ENCODE results near the gene PSAT1. TPM values are rescaled to one million over a fixed set of nuclear protein-coding genes. Genes with fewer than 3 reads are reported as not detected.

PSAT1 gene
- total RNA-seq, 1 experiment from 2014 or later, result 226 TPM

- no peak for TF ChIP-seq ZFX (IDR thresholded peaks at IDR 0.05)
- TF ChIP-seq POLR2AphosphoS5 (IDR thresholded peaks at IDR 0.05; ENCODE audit: low read depth, low read length), result no peak
- TF ChIP-seq SP1 (IDR thresholded peaks at IDR 0.05; ENCODE audit: low read depth), result no peak
- no peak for TF ChIP-seq REST (IDR thresholded peaks at IDR 0.05; ENCODE audit: low read depth)
- no peak for TF ChIP-seq EGR1 (IDR thresholded peaks at IDR 0.05; ENCODE audit: low read depth)
- no peak for TF ChIP-seq ATF3 (IDR thresholded peaks at IDR 0.05)
- TF ChIP-seq FOSL1 (IDR thresholded peaks at IDR 0.05; ENCODE audit: low read depth), result no peak
- no peak for TF ChIP-seq TCF7L2 (IDR thresholded peaks at IDR 0.05; ENCODE audit: borderline replicate concordance, extremely low read depth, insufficient read depth, insufficient read length)
- TF ChIP-seq SIN3A (IDR thresholded peaks at IDR 0.05; ENCODE audit: low read depth), result no peak
- no peak for TF ChIP-seq CBX3 (IDR thresholded peaks at IDR 0.05; ENCODE audit: low read depth)
These were observed 74.1 kb downstream of the PSAT1 start (continued) for GRCh38 chr9:78370991-78371390.

- RAD21 ChIA-PET (ENCODE audit: low non-redundant PET in 1 of 2, low total read pairs in 2 of 2, uncharacterized antibody in 2 of 2, unreplicated experiment in 2 of 2), result no interaction called here
- peaks cover 15% of the 10 kb centered on the region for H3K27me3 ChIP-seq (ENCODE audit: insufficient read depth, low read length)
- no peak overlapping the region for H3K9ac ChIP-seq (ENCODE audit: low read length)
- POLR2A ChIA-PET, result no interaction called here
- H3K36me3 ChIP-seq (ENCODE audit: control insufficient read depth in 1 of 2, insufficient read depth in 2 of 2, low read length in 2 of 2), result no peaks in the 10 kb centered on the region
- H3K9me3 ChIP-seq (ENCODE audit: control insufficient read depth in 1 of 2, insufficient read depth in 1 of 2, low read depth in 1 of 2, low read length in 2 of 2), result no peaks in the 10 kb centered on the region
- H3K79me2 ChIP-seq (ENCODE audit: insufficient read depth, low read length), result no peaks in the 10 kb centered on the region
- ATAC-seq (no peak), DNase-seq (ENCODE audit: low read depth, low spot score) (no peak)
- H3K27ac ChIP-seq (ENCODE audit: low read depth, low read length), result no peak overlapping the region
- no peak for TF ChIP-seq SIN3A (IDR thresholded peaks at IDR 0.05; ENCODE audit: low read depth)
- no peak for TF ChIP-seq RAD21 (IDR thresholded peaks at IDR 0.05; ENCODE audit: low read depth)
- TF ChIP-seq TCF7L2 (IDR thresholded peaks at IDR 0.05; ENCODE audit: borderline replicate concordance, extremely low read depth, insufficient read depth, insufficient read length), result no peak
- no peak for TF ChIP-seq SRF (IDR thresholded peaks at IDR 0.05; ENCODE audit: low read depth)
- no peak for TF ChIP-seq POLR2A (IDR thresholded peaks at IDR 0.05; ENCODE audit: borderline replicate concordance, extremely low read depth, insufficient read depth, insufficient read length)
- no peak for TF ChIP-seq REST (IDR thresholded peaks at IDR 0.05; ENCODE audit: low read depth)
- no peak for TF ChIP-seq CBX3 (IDR thresholded peaks at IDR 0.05; ENCODE audit: low read depth)
- TF ChIP-seq ZFX (IDR thresholded peaks at IDR 0.05), result no peak
- no peak for TF ChIP-seq FOSL1 (IDR thresholded peaks at IDR 0.05; ENCODE audit: low read depth)
- TF ChIP-seq MAX (IDR thresholded peaks at IDR 0.05), result no peak
- TF ChIP-seq EZH2phosphoT487 (IDR thresholded peaks at IDR 0.05; ENCODE audit: borderline replicate concordance), result no peak
- no peak for TF ChIP-seq ATF3 (IDR thresholded peaks at IDR 0.05)
- no peak for TF ChIP-seq YY1 (IDR thresholded peaks at IDR 0.05; ENCODE audit: extremely low read depth, insufficient replicate concordance, low read depth, low read length)
- H3K9me2 ChIP-seq (ENCODE audit: insufficient read depth), result no peaks in the 10 kb centered on the region
- H4K20me1 ChIP-seq (ENCODE audit: insufficient read depth), result no peaks in the 10 kb centered on the region
- H2AFZ ChIP-seq (ENCODE audit: low read depth, low read length, poor library complexity, severe bottlenecking), result no peak overlapping the region
- no peak overlapping the region for H3K4me2 ChIP-seq (ENCODE audit: low read length)
- no TSS peak for BruUV-seq (replicated peaks)
- intact Hi-C loops (cut with micrococcal nuclease), result no loop called here
- CTCF ChIA-PET, result no interaction called here
- H3K4me1 ChIP-seq (ENCODE audit: control insufficient read depth in 1 of 2, insufficient read depth in 2 of 2, low read length in 2 of 2), result peaks cover 0 to 8% of the 10 kb centered on the region in 2 experiments; a peak in 1 of 4 replicates
- H3K4me3 ChIP-seq (replicated peaks in 1 of 2; ENCODE audit: low read depth in 1 of 2, low read length in 2 of 2), result no peak overlapping the region
These were observed 75.1 kb downstream of the PSAT1 start for GRCh38 chr9:78371981-78372380.

Measured in HCT116 (cell line).